Forelimb muscle (tissue), 1 donor: ENCODE results near the gene SLF2. TPM values are rescaled to one million over a fixed set of nuclear protein-coding genes. Genes with fewer than 3 reads are reported as not detected.

Experiments
- DNase-seq: peaks from one replicate; pipeline ENCODE4 v3.0.0-alpha.2; 2013; ENCODE audit warnings: low read depth
- polyA plus RNA-seq: library from polyadenylated mRNA; unstranded; fragments of 120-200 nt; gene quantifications from one replicate; pipeline ENCODE4 v1.2.1, GENCODE V29; 2013; ENCODE audit not compliant: insufficient read length

SLF2 gene
- 87.6 TPM for polyA plus RNA-seq

- peak; percentile 96 for DNase-seq
Observed at GRCh38 chr10:100912605-100913469, at the start of gene SLF2. Gene SLF2, plus strand, starts transcription at chr10:100912963. Its CDS starts 148 bp downstream, at chr10:100913111.

- no peak for DNase-seq
Observed at GRCh38 chr10:100863433-100863832, 49.3 kb upstream of the SLF2 start.

GRCh38 chr10:100864036-100864885 is 48.5 kb upstream of the SLF2 start:
- DNase-seq = no peak

- no peak for DNase-seq
Observed at GRCh38 chr10:100864978-100865377, 47.8 kb upstream of the SLF2 start.

GRCh38 chr10:100866010-100866409 is 46.8 kb upstream of the SLF2 start:
- no peak for DNase-seq

GRCh38 chr10:100866575-100867098 is 46.1 kb upstream of the SLF2 start:
- DNase-seq = no peak

- no peak for DNase-seq
Observed at GRCh38 chr10:100867261-100867963, 45.4 kb upstream of the SLF2 start.

GRCh38 chr10:100868382-100868781 is 44.4 kb upstream of the SLF2 start:
- DNase-seq = no peak

- no peak for DNase-seq
Observed at GRCh38 chr10:100869399-100869798, 43.4 kb upstream of the SLF2 start.

- no peak for DNase-seq
Observed at GRCh38 chr10:100872034-100872791, 40.5 kb upstream of the SLF2 start.

GRCh38 chr10:100873146-100873826 is 39.5 kb upstream of the SLF2 start:
- DNase-seq = no peak

- no peak for DNase-seq
Observed at GRCh38 chr10:100873827-100874326, 38.9 kb upstream of the SLF2 start.

- no peak for DNase-seq
Observed at GRCh38 chr10:100874702-100875483, 37.9 kb upstream of the SLF2 start.

GRCh38 chr10:100875484-100876166 is 37.1 kb upstream of the SLF2 start:
- DNase-seq = no peak

GRCh38 chr10:100876585-100877460 is 35.9 kb upstream of the SLF2 start:
- no peak for DNase-seq

GRCh38 chr10:100877461-100877850 is 35.3 kb upstream of the SLF2 start:
- no peak for DNase-seq

GRCh38 chr10:100878291-100878910 is 34.4 kb upstream of the SLF2 start:
- no peak for DNase-seq
